OCI-LY3 (cell line): ENCODE results near the gene SKOR1.

Experiments used
- CTCF ChIP-seq: fragments of 200-600, 300-600 bp; sonication (generic); IDR thresholded peaks from 2 replicates; pipeline ENCODE4 v1.5.1; 2014; ENCODE audit warnings: antibody characterized with exemption, low read length, low read depth
- EZH2phosphoT487 ChIP-seq: fragments of 200-600 bp; shearing (Covaris generic); IDR thresholded peaks from 2 replicates; pipeline ENCODE4 v1.6.1; 2018; ENCODE audit warnings: antibody characterized with exemption, mixed run types, low read depth

- no peak for TF ChIP-seq CTCF
- TF ChIP-seq EZH2phosphoT487, result no peak
These were observed 6.8 kb upstream of the SKOR1 start for GRCh38 chr15:67818464-67818863.
